ENCODE data around the gene HCFC2.

- TF ChIP-seq CTCF (IDR thresholded peaks at IDR 0.05; ENCODE audit: low read depth, low read length, poor library complexity, severe bottlenecking) = no peak
- TF ChIP-seq EZH2phosphoT487 (IDR thresholded peaks at IDR 0.05; ENCODE audit: borderline replicate concordance, low read length) = no peak
These were observed 14.4 kb upstream of the HCFC2 start, which contains the start of gene GLT8D2 for GRCh38 chr12:104049903-104050356.

Data from DOHH2 (cell line).